Measurements from ENCODE around the gene PAFAH2.

DNA sequence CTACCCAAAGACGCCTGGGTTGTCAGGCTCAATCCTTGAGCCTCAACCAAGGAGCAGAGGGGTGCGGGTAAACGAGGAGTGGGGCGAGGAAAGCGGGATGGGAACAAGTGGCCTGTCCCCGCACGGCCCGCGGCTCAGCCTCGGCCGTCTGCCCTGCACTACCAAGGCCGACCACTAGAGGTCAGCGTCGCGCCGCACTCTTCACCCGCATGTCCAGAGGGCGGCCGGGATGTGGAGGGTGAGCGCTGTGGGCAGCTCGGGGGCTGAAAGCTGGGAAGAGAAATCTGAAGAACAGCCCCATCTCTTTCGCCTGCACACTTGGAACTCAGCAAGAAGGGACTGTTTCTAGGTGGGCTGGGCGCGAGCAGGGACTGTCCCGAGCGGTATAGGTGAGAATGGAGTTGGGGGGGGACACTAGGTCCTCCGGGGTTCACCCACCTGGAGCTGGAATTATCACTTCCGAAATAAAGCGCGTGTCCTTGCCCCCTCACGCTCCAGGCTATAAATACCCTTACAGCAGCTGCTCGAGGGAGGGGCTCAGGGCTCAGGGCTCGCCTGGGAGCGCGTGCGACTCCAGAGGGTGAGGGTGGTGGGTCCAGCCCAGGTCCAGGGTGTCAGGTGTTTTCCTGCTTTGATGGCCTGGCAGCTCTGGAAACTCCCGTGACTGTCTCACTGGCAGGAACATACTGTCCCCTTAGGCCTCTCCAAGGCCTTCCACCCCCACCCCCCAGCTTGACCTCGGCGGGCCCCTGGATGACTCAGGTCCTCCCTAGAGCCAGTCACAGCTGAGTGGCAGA, 38.3 kb upstream of the PAFAH2 start:
- TF ChIP-seq MXI1 (IDR thresholded peaks at IDR 0.05; ENCODE audit: low read depth, low read length) (peak; percentile 70; the same call in 1 of the 2 replicates), EZH2phosphoT487 (IDR thresholded peaks at IDR 0.05; ENCODE audit: borderline replicate concordance, low read depth) (no peak), POLR2AphosphoS5 (IDR thresholded peaks at IDR 0.05; ENCODE audit: low read depth, low read length) (no peak), SMC3 (IDR thresholded peaks at IDR 0.05; ENCODE audit: low read depth, low read length) (peak; percentile 74), RCOR1 (IDR thresholded peaks at IDR 0.05; ENCODE audit: low read length) (no peak), CHD2 (IDR thresholded peaks at IDR 0.05; ENCODE audit: low read length, partially characterized antibody) (no peak), SIN3A (IDR thresholded peaks at IDR 0.05; ENCODE audit: borderline replicate concordance, low read depth, low read length) (no peak), YY1 (IDR thresholded peaks at IDR 0.05; ENCODE audit: low read depth) (no peak)
- TF ChIP-seq, protein P1, sequence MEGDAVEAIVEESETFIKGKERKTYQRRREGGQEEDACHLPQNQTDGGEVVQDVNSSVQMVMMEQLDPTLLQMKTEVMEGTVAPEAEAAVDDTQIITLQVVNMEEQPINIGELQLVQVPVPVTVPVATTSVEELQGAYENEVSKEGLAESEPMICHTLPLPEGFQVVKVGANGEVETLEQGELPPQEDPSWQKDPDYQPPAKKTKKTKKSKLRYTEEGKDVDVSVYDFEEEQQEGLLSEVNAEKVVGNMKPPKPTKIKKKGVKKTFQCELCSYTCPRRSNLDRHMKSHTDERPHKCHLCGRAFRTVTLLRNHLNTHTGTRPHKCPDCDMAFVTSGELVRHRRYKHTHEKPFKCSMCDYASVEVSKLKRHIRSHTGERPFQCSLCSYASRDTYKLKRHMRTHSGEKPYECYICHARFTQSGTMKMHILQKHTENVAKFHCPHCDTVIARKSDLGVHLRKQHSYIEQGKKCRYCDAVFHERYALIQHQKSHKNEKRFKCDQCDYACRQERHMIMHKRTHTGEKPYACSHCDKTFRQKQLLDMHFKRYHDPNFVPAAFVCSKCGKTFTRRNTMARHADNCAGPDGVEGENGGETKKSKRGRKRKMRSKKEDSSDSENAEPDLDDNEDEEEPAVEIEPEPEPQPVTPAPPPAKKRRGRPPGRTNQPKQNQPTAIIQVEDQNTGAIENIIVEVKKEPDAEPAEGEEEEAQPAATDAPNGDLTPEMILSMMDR (IDR thresholded peaks at IDR 0.05): peak; percentile 95

Data from SK-N-SH (cell line).